Erythroblast (primary cell): Measurements from ENCODE around the gene CEACAM19.

Source experiments
- DNase-seq, 2 experiments: peaks; one replicate each; lab custom pipeline; 2025; lab: John Stamatoyannopoulos, UW
- GATA1 ChIP-seq: IDR thresholded peaks from 2 replicates; pipeline ENCODE4 v1.6.1; 2011; ENCODE audit warnings: low read depth, mild to moderate bottlenecking, control low read depth, low read length, moderate library complexity
- POLR2A ChIP-seq: IDR thresholded peaks from 2 replicates; pipeline ENCODE4 v1.6.1; 2011; ENCODE audit warnings: mild to moderate bottlenecking, low read length

The CEACAM19 gene

GRCh38 chr19:44723952-44724319, 52.7 kb downstream of the CEACAM19 start:
- TF ChIP-seq POLR2A: no peak
- no peak for TF ChIP-seq GATA1
- peak; percentile 64 to 84 for DNase-seq

GRCh38 chr19:44725251-44725650, 54.0 kb downstream of the CEACAM19 start:
- TF ChIP-seq GATA1: no peak
- TF ChIP-seq POLR2A: no peak
- DNase-seq: no peak

GRCh38 chr19:44725684-44726083, 54.4 kb downstream of the CEACAM19 start:
- no peak for TF ChIP-seq GATA1
- TF ChIP-seq POLR2A: no peak
- no peak for DNase-seq

DNA sequence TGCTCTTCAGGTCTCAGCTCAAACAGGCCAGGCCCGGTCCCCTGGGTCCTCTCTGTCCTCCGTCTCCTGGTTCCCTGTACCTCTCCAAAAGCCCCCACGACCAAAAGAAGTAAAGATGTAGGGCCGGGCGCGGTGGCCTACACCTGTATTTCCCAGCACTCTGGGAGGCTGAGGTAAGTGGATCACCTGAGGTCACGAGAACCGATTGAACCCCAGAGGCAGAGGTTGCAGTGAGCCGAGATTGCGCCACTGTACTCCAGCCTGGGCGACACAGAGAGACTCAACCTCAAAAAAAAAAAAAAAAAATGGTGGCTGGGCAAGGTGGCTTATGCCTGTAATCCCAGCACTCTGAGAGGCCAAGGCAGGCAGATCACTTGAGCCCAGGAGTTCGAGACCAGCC, 55.2 kb downstream of the CEACAM19 start:
- TF ChIP-seq POLR2A (no peak), GATA1 (no peak)
- DNase-seq: no peak

DNA sequence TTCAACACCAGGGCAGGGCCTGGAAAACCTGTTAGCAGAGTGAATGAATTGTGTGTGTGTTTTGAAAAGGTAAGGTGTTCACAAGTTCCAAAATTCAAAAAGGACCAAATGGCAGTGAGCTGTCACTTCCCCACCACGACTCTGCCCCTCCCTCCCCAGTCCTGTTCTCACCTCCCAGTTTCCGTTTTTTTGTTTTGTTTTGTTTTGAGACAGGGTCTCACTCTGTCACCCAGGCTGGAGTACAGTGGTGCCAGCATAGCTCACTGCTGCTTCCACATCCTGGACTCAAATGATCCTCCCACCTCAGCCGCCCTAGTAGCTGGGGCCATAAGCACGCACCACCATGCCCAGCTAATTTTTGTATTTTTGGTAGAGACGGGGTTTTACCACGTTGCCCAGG, 56.9 kb downstream of the CEACAM19 start:
- DNase-seq: no peak
- no peak for TF ChIP-seq POLR2A
- TF ChIP-seq GATA1: no peak

- no peak for DNase-seq
- no peak for TF ChIP-seq GATA1
- no peak for TF ChIP-seq POLR2A
Measured at GRCh38 chr19:44729516-44730033, 58.3 kb downstream of the CEACAM19 start.

- TF ChIP-seq POLR2A (no peak), GATA1 (no peak)
- DNase-seq: no peak
Measured at GRCh38 chr19:44731081-44731480, 59.8 kb downstream of the CEACAM19 start.

DNA sequence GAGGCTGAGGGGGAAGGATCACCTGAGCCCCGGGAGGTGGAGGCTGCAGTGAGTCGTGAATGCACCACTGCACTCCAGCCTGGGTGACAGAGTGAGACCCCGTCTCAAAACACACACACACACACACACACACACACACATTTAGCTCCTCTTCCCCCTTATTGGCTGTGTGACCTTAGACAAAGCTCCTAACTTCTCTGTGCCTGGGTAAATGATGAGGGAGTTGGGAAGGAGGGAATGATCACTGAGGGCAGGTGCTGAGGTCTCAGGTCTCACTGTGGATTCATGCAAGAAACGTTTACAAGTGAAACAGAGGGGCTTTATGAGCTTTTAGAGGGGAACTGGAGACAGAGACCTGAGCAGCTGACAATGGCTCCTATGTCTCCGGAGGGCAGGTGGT, 60.3 kb downstream of the CEACAM19 start:
- TF ChIP-seq POLR2A (no peak), GATA1 (no peak)

GRCh38 chr19:44732235-44733014, 61.1 kb downstream of the CEACAM19 start:
- TF ChIP-seq POLR2A (no peak), GATA1 (no peak)
- DNase-seq: no peak

More for the DNA sequence above, 60.3 kb downstream of the CEACAM19 start:
- no peak for DNase-seq
